Loucy (cell line): ENCODE results near the gene MFAP3.

ENCODE experiments used
- CTCF ChIP-seq: fragments of 200-600 bp; sonication (generic); conservative IDR thresholded peaks from 2 replicates; pipeline ENCODE4 v1.5.1; 2014; ENCODE audit warnings: mild to moderate bottlenecking, antibody characterized with exemption, low read length
- EZH2phosphoT487 ChIP-seq: fragments of 200-600 bp; IDR thresholded peaks from 2 replicates; pipeline ENCODE4 v1.6.1; 2018; ENCODE audit warnings: antibody characterized with exemption, mild to moderate bottlenecking, moderate library complexity, borderline replicate concordance

GRCh38 chr5:153998768-153999167 lies 40.0 kb upstream of the MFAP3 start:
- TF ChIP-seq EZH2phosphoT487 (no peak), CTCF (no peak)
